ENCODE measurements around the gene SLC27A2. TPM values are rescaled to one million over a fixed set of nuclear protein-coding genes. Genes with fewer than 3 reads are reported as not detected.

The SLC27A2 gene
- total and polyA plus RNA-seq, 10 of the 15 experiments (the other 5 are each of a cell fraction or from before 2014, with no cell fraction given) = 0.22 to 1.2 (median 0.69) TPM; not detected in 1

DNA sequence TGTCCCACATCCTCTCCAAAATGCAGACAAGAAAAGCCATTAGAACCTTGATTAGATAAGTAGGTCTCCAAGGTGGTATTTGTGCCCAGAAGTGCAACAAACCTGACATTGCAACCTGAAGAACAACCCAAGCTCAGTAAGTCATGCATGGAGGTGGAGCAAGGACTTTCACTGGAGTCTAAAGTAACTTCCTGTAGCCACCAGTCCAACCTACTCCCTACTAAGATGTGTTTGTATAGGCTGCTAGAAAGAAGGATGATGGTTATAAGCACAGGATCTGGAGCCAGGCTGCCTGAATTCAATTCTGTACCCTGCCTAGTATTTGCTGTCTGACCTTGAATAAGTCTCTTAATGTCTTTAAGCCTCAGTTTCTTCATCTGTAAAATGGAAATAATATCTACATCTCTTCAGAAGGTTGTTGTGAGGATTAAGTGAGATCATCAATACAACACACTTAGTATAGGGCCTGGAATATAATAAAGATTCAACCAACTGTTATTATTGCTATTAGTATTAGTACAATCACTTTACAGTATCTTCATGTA, 51.3 kb downstream of the SLC27A2 start:
- no peak overlapping the region for H3K9ac ChIP-seq (ENCODE audit: control insufficient read depth, insufficient read depth, low read length)
- RAD21 ChIA-PET (ENCODE audit: unreplicated experiment) = no interaction called here

More for the DNA sequence above, 51.3 kb downstream of the SLC27A2 start:
- TF ChIP-seq ESRRA (IDR thresholded peaks at IDR 0.05; ENCODE audit: low read length) (no peak), FOS (IDR thresholded peaks at IDR 0.05; ENCODE audit: borderline replicate concordance, extremely low read depth, insufficient read length) (no peak), IKZF2 (IDR thresholded peaks at IDR 0.05) (no peak), CREM (IDR thresholded peaks at IDR 0.05; ENCODE audit: low read depth) (no peak), TCF12 (IDR thresholded peaks at IDR 0.05; ENCODE audit: low read depth, low read length) (no peak), SPI1 (IDR thresholded peaks at IDR 0.05; ENCODE audit: borderline replicate concordance, insufficient read depth, low read depth, low read length) (no peak), POLR2AphosphoS5 (IDR thresholded peaks at IDR 0.05; ENCODE audit: low read length) (no peak), PAX8 (IDR thresholded peaks at IDR 0.05) (no peak), SREBF2 (IDR thresholded peaks at IDR 0.05; ENCODE audit: low read length) (no peak), CHD4 (IDR thresholded peaks at IDR 0.05) (no peak), SMAD1 (IDR thresholded peaks at IDR 0.05; ENCODE audit: low read depth, partially characterized antibody) (no peak), RBBP5 (conservative IDR thresholded peaks at IDR 0.05) (no peak), BRCA1 (IDR thresholded peaks at IDR 0.05; ENCODE audit: low read depth, low read length) (no peak), PML (IDR thresholded peaks at IDR 0.05; ENCODE audit: low read length) (no peak)
- TF ChIP-seq, protein P1, sequence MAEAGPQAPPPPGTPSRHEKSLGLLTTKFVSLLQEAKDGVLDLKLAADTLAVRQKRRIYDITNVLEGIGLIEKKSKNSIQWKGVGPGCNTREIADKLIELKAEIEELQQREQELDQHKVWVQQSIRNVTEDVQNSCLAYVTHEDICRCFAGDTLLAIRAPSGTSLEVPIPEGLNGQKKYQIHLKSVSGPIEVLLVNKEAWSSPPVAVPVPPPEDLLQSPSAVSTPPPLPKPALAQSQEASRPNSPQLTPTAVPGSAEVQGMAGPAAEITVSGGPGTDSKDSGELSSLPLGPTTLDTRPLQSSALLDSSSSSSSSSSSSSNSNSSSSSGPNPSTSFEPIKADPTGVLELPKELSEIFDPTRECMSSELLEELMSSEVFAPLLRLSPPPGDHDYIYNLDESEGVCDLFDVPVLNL (IDR thresholded peaks at IDR 0.05; ENCODE audit: low read depth, low read length) = no peak
- TF ChIP-seq, protein P2, sequence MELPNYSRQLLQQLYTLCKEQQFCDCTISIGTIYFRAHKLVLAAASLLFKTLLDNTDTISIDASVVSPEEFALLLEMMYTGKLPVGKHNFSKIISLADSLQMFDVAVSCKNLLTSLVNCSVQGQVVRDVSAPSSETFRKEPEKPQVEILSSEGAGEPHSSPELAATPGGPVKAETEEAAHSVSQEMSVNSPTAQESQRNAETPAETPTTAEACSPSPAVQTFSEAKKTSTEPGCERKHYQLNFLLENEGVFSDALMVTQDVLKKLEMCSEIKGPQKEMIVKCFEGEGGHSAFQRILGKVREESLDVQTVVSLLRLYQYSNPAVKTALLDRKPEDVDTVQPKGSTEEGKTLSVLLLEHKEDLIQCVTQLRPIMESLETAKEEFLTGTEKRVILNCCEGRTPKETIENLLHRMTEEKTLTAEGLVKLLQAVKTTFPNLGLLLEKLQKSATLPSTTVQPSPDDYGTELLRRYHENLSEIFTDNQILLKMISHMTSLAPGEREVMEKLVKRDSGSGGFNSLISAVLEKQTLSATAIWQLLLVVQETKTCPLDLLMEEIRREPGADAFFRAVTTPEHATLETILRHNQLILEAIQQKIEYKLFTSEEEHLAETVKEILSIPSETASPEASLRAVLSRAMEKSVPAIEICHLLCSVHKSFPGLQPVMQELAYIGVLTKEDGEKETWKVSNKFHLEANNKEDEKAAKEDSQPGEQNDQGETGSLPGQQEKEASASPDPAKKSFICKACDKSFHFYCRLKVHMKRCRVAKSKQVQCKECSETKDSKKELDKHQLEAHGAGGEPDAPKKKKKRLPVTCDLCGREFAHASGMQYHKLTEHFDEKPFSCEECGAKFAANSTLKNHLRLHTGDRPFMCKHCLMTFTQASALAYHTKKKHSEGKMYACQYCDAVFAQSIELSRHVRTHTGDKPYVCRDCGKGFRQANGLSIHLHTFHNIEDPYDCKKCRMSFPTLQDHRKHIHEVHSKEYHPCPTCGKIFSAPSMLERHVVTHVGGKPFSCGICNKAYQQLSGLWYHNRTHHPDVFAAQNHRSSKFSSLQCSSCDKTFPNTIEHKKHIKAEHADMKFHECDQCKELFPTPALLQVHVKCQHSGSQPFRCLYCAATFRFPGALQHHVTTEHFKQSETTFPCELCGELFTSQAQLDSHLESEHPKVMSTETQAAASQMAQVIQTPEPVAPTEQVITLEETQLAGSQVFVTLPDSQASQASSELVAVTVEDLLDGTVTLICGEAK (IDR thresholded peaks at IDR 0.05; ENCODE audit: borderline replicate concordance) = no peak
- TF ChIP-seq, protein P3, sequence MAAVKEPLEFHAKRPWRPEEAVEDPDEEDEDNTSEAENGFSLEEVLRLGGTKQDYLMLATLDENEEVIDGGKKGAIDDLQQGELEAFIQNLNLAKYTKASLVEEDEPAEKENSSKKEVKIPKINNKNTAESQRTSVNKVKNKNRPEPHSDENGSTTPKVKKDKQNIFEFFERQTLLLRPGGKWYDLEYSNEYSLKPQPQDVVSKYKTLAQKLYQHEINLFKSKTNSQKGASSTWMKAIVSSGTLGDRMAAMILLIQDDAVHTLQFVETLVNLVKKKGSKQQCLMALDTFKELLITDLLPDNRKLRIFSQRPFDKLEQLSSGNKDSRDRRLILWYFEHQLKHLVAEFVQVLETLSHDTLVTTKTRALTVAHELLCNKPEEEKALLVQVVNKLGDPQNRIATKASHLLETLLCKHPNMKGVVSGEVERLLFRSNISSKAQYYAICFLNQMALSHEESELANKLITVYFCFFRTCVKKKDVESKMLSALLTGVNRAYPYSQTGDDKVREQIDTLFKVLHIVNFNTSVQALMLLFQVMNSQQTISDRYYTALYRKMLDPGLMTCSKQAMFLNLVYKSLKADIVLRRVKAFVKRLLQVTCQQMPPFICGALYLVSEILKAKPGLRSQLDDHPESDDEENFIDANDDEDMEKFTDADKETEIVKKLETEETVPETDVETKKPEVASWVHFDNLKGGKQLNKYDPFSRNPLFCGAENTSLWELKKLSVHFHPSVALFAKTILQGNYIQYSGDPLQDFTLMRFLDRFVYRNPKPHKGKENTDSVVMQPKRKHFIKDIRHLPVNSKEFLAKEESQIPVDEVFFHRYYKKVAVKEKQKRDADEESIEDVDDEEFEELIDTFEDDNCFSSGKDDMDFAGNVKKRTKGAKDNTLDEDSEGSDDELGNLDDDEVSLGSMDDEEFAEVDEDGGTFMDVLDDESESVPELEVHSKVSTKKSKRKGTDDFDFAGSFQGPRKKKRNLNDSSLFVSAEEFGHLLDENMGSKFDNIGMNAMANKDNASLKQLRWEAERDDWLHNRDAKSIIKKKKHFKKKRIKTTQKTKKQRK (IDR thresholded peaks at IDR 0.05; ENCODE audit: low read depth, low read length) = no peak
- no peaks in the 10 kb centered on the region for H3K79me2 ChIP-seq (ENCODE audit: control insufficient read depth, insufficient read depth, low read length)
- FAIRE-seq = no peak
- DNase-seq (ENCODE audit: low read depth, low spot score) = no peak
- no peaks in the 10 kb centered on the region for H4K20me1 ChIP-seq (ENCODE audit: control insufficient read depth, insufficient read depth)
- no peak for ATAC-seq
- H3K4me2 ChIP-seq (ENCODE audit: control insufficient read depth, insufficient read depth) = no peak overlapping the region
- POLR2A ChIA-PET = no interaction called here
- H2AFZ ChIP-seq (ENCODE audit: control insufficient read depth, low read depth, low read length) = no peak overlapping the region
- no peaks in the 10 kb centered on the region for H3K4me1 ChIP-seq (ENCODE audit: control insufficient read depth, insufficient read depth, low read length)
- H3K9me3 ChIP-seq (replicated peaks; ENCODE audit: control insufficient read depth, insufficient read depth, low read length) = no peaks in the 10 kb centered on the region
- intact Hi-C loops (cut with micrococcal nuclease; ENCODE audit: unreplicated experiment) (no loop called here), in situ Hi-C loops (cut with MboI) (no loop called here)
- no peak overlapping the region for H3K4me3 ChIP-seq
- H3K27me3 ChIP-seq (replicated peaks in 1 of 2; ENCODE audit: control insufficient read depth in 2 of 2, insufficient read depth in 2 of 2, low read length in 1 of 2) = no peaks in the 10 kb centered on the region
- no peaks in the 10 kb centered on the region for H3K36me3 ChIP-seq (ENCODE audit: control insufficient read depth in 2 of 2, insufficient read depth in 2 of 2, low read length in 1 of 2)
- no peak overlapping the region for H3K27ac ChIP-seq (ENCODE audit: control insufficient read depth, insufficient read depth)
- CTCF ChIA-PET = no interaction called here
- BruUV-seq (replicated peaks) = no TSS peak
- SMC1A ChIA-PET (ENCODE audit: uncharacterized antibody, unreplicated experiment) = interaction anchor here (1.2 kb wide), 1 partner anchor 83 kb away, joined by 4 read pairs; no protein-coding TSS in a partner anchor

Data from GM12878 (cell line).